Neuronal stem cell (in vitro differentiated cells): ENCODE results near the gene TNP2.

Experiments
- DNase-seq: peaks from one replicate; pipeline ENCODE4 v3.0.0-alpha.2; 2013; ENCODE audit warnings: low spot score
- H2AFZ ChIP-seq: one replicate; pipeline ENCODE4 v1.6.1; 2013; ENCODE audit warnings: mild to moderate bottlenecking, low read length, inconsistent platforms
- H2AK5ac ChIP-seq: 2 replicates; pipeline ENCODE4 v1.6.1; 2013; ENCODE audit warnings: low read depth, mild to moderate bottlenecking, inconsistent platforms, low read length, moderate library complexity, mixed read lengths
- H2BK120ac ChIP-seq: 2 replicates; pipeline ENCODE4 v1.6.1; 2013; ENCODE audit warnings: low read depth, mild to moderate bottlenecking, inconsistent platforms, low read length, moderate library complexity, mixed read lengths
- H2BK12ac ChIP-seq: one replicate; pipeline ENCODE4 v1.6.1; 2013; ENCODE audit warnings: low read length, inconsistent platforms
- H2BK15ac ChIP-seq: 2 replicates; pipeline ENCODE4 v1.6.1; 2013; ENCODE audit warnings: mild to moderate bottlenecking, low read length, inconsistent platforms, mixed read lengths
- H2BK5ac ChIP-seq: one replicate; pipeline ENCODE4 v1.6.1; 2013; ENCODE audit warnings: inconsistent platforms, mild to moderate bottlenecking, low read length, moderate library complexity
- H3K14ac ChIP-seq: one replicate; pipeline ENCODE4 v1.6.1; 2013; ENCODE audit warnings: low read length, inconsistent platforms
- H3K18ac ChIP-seq: 2 replicates; pipeline ENCODE4 v1.6.1; 2013; ENCODE audit warnings: low read length, inconsistent platforms
- H3K23ac ChIP-seq: 2 replicates; pipeline ENCODE4 v1.6.1; 2013; ENCODE audit warnings: low read depth, mild to moderate bottlenecking, mixed read lengths, low read length, inconsistent platforms; ENCODE audit not compliant: poor library complexity
- H3K27ac ChIP-seq: replicated peaks from 3 replicates; pipeline ENCODE4 v1.5.1; 2013; ENCODE audit warnings: low read length, inconsistent platforms
- H3K27me3 ChIP-seq, 3 experiments: 2 replicates each; pipeline ENCODE4 v1.6.1; 2013; ENCODE audit warnings: low read length in 3 of 3, mild to moderate bottlenecking in 2 of 3, inconsistent platforms in 1 of 3, low read depth in 1 of 3, mixed read lengths in 1 of 3, moderate library complexity in 1 of 3; ENCODE audit not compliant: control insufficient read depth in 3 of 3, insufficient read depth in 3 of 3
- H3K36me3 ChIP-seq, 2 donors: replicated peaks in 1 of 2; 2 replicates each; pipeline ENCODE4 v1.6.1; 2013; ENCODE audit warnings: low read length in 2 of 2; ENCODE audit not compliant: control insufficient read depth in 2 of 2, insufficient read depth in 2 of 2
- H3K4ac ChIP-seq: 2 replicates; pipeline ENCODE4 v1.6.1; 2013; ENCODE audit warnings: inconsistent platforms, mild to moderate bottlenecking, low read length, moderate library complexity
- H3K4me1 ChIP-seq, 2 donors: 1 replicate in 1 of 2; 2 replicates in 1 of 2; pipeline ENCODE4 v1.6.1; 2013; ENCODE audit warnings: low read length in 2 of 2, low read depth in 1 of 2; ENCODE audit not compliant: control insufficient read depth in 2 of 2, insufficient read depth in 1 of 2
- H3K4me2 ChIP-seq: one replicate; pipeline ENCODE4 v1.6.1; 2013; ENCODE audit warnings: mild to moderate bottlenecking, low read length, inconsistent platforms; ENCODE audit not compliant: insufficient read depth, poor library complexity, severe bottlenecking
- H3K4me3 ChIP-seq, 2 donors: 2 replicates each; pipeline ENCODE4 v1.5.1; 2013; ENCODE audit warnings: low read length in 2 of 2, mild to moderate bottlenecking in 2 of 2, inconsistent platforms in 1 of 2, moderate library complexity in 1 of 2
- H3K79me1 ChIP-seq: one replicate; pipeline ENCODE4 v1.6.1; 2013; ENCODE audit warnings: low read depth, mild to moderate bottlenecking, inconsistent platforms, low read length, moderate library complexity
- H3K9ac ChIP-seq: one replicate; pipeline ENCODE4 v1.6.1; 2013; ENCODE audit warnings: mild to moderate bottlenecking, low read depth, low read length, inconsistent platforms; ENCODE audit not compliant: poor library complexity
- H3K9me3 ChIP-seq, 2 donors: replicated peaks in 1 of 2; 2 replicates each; pipeline versions ENCODE3 to v1.6.1; 2013; ENCODE audit warnings: low read length in 2 of 2, mild to moderate bottlenecking in 2 of 2, inconsistent platforms in 1 of 2, low read depth in 1 of 2, mixed read lengths in 1 of 2, moderate library complexity in 1 of 2; ENCODE audit not compliant: control insufficient read depth in 2 of 2, insufficient read depth in 1 of 2
- H4K8ac ChIP-seq: one replicate; pipeline ENCODE4 v1.6.1; 2013; ENCODE audit warnings: low read depth, mild to moderate bottlenecking, inconsistent platforms, low read length, moderate library complexity
- H4K91ac ChIP-seq: one replicate; pipeline ENCODE4 v1.6.1; 2013; ENCODE audit warnings: low read length, low read depth, mild to moderate bottlenecking, inconsistent platforms; ENCODE audit not compliant: poor library complexity
- WGBS, 2 donors: extraction: QIAGEN DNeasy Blood & Tissue Kit; methylation state at CpG; one replicate each; pipeline ENCODE4 v1.1.7; 2013; ENCODE audit warnings: missing lambda C conversion rate in 2 of 2, mixed read lengths in 1 of 2; ENCODE audit not compliant: insufficient read length in 2 of 2, insufficient replicate concordance in 1 of 2; ENCODE audit errors: extremely low coverage in 2 of 2; 5-methylcytosine and 5-hydroxymethylcytosine counted together

TNP2 gene

GRCh38 chr16:11272921-11273720 is 4.0 kb upstream of the TNP2 start, which contains the start of gene PRM3:
TSS of gene PRM3 (minus strand) at chr16:11273629. CDS start at chr16:11273595, 34 bp downstream.
- no CpG with 5 or more reads among the region's 30 CpGs for WGBS, 2 donors
- Histone ChIP-seq H2BK12ac (peak within 1 kb of the TSS; percentile 78), H2BK5ac (peak within 1 kb of the TSS; percentile 68), H3K4me1 (peaks cover 6 to 10% of the 10 kb centered on the region in 2 donors), H3K36me3 (no peaks in the 10 kb centered on the region), H3K9me3 (no peaks in the 10 kb centered on the region), H3K9ac (no peak within 1 kb of the TSS), H2BK120ac (no peak within 1 kb of the TSS), H2AK5ac (peak within 1 kb of the TSS; percentile 53), H3K23ac (no peak within 1 kb of the TSS), H3K4me3 (no peak within 1 kb of the TSS), H3K79me1 (no peaks in the 10 kb centered on the region), H2BK15ac (peak within 1 kb of the TSS; percentile 91), H3K14ac (peak within 1 kb of the TSS; percentile 65), H3K27me3 (no peaks in the 10 kb centered on the region), H2AFZ (peak within 1 kb of the TSS; percentile 75), H3K27ac (no peak within 1 kb of the TSS), H4K8ac (no peak within 1 kb of the TSS), H3K4ac (peak within 1 kb of the TSS; percentile 39), H3K18ac (peak within 1 kb of the TSS; percentile 89), H4K91ac (peak within 1 kb of the TSS; percentile 19), H3K4me2 (no peak within 1 kb of the TSS)
- no peak for DNase-seq

GRCh38 chr16:11272484-11272883 is 3.4 kb upstream of the TNP2 start:
- Histone ChIP-seq H2AFZ (peak overlapping the region; percentile 75), H3K27ac (no peak overlapping the region), H3K4ac (no peak overlapping the region), H3K4me3 (no peak overlapping the region), H3K14ac (peak overlapping the region; percentile 65), H2BK5ac (peak overlapping the region; percentile 68), H3K4me2 (no peak overlapping the region), H3K36me3 (no peaks in the 10 kb centered on the region), H3K23ac (no peak overlapping the region), H2BK15ac (peak overlapping the region; percentile 91), H2BK12ac (no peak overlapping the region), H2AK5ac (peak overlapping the region; percentile 23), H3K79me1 (no peaks in the 10 kb centered on the region), H3K9ac (no peak overlapping the region), H3K27me3 (no peaks in the 10 kb centered on the region), H3K18ac (peak overlapping the region; percentile 25), H2BK120ac (no peak overlapping the region), H3K9me3 (no peaks in the 10 kb centered on the region), H3K4me1 (peaks cover 6 to 10% of the 10 kb centered on the region in 2 donors), H4K8ac (no peak overlapping the region), H4K91ac (peak overlapping the region; percentile 19)
- no peak for DNase-seq
- no CpG with 5 or more reads among the region's 6 CpGs for WGBS, 2 donors

GRCh38 chr16:11271610-11272009 is 2.5 kb upstream of the TNP2 start:
- DNase-seq: no peak
- no peak overlapping the region for H3K14ac ChIP-seq
- H3K4me3 ChIP-seq: no peak overlapping the region
- H3K9ac ChIP-seq: no peak overlapping the region
- H2BK5ac ChIP-seq: no peak overlapping the region
- H3K23ac ChIP-seq: no peak overlapping the region
- no peak overlapping the region for H2AFZ ChIP-seq
- H2BK12ac ChIP-seq: no peak overlapping the region
- no peak overlapping the region for H2BK15ac ChIP-seq
- H3K36me3 ChIP-seq: no peaks in the 10 kb centered on the region
- H3K27ac ChIP-seq: no peak overlapping the region
- no peak overlapping the region for H4K91ac ChIP-seq
- peaks cover 6 to 10% of the 10 kb centered on the region in 2 donors for H3K4me1 ChIP-seq
- H3K27me3 ChIP-seq: no peaks in the 10 kb centered on the region
- H4K8ac ChIP-seq: no peak overlapping the region
- no peak overlapping the region for H3K18ac ChIP-seq
- no peak overlapping the region for H3K4me2 ChIP-seq
- no CpG with 5 or more reads among the region's 10 CpGs for WGBS, 2 donors
- no peaks in the 10 kb centered on the region for H3K79me1 ChIP-seq
- H3K9me3 ChIP-seq: no peaks in the 10 kb centered on the region
- H3K4ac ChIP-seq: no peak overlapping the region
- no peak overlapping the region for H2AK5ac ChIP-seq
- H2BK120ac ChIP-seq: no peak overlapping the region

GRCh38 chr16:11270602-11271162 is 1.6 kb upstream of the TNP2 start:
- DNase-seq: no peak
- no peak overlapping the region for H3K27ac ChIP-seq
- H3K9me3 ChIP-seq: no peaks in the 10 kb centered on the region
- H4K91ac ChIP-seq: no peak overlapping the region
- H3K27me3 ChIP-seq: no peaks in the 10 kb centered on the region
- no peaks in the 10 kb centered on the region for H3K79me1 ChIP-seq
- no peak overlapping the region for H3K18ac ChIP-seq
- no peak overlapping the region for H2AFZ ChIP-seq
- no peak overlapping the region for H3K23ac ChIP-seq
- H2AK5ac ChIP-seq: no peak overlapping the region
- no peak overlapping the region for H2BK15ac ChIP-seq
- no peak overlapping the region for H3K9ac ChIP-seq
- H3K4me3 ChIP-seq: no peak overlapping the region
- no peak overlapping the region for H2BK120ac ChIP-seq
- H4K8ac ChIP-seq: no peak overlapping the region
- H2BK12ac ChIP-seq: no peak overlapping the region
- peaks cover 6 to 10% of the 10 kb centered on the region in 2 donors for H3K4me1 ChIP-seq
- H3K14ac ChIP-seq: no peak overlapping the region
- no peak overlapping the region for H3K4me2 ChIP-seq
- H3K4ac ChIP-seq: no peak overlapping the region
- no peak overlapping the region for H2BK5ac ChIP-seq
- WGBS, 2 donors: no CpG with 5 or more reads among the region's 2 CpGs
- H3K36me3 ChIP-seq: no peaks in the 10 kb centered on the region
